ENCODE measurements around the gene GHRH. TPM values are rescaled to one million over a fixed set of nuclear protein-coding genes. Genes with fewer than 3 reads are reported as not detected.

Gene GHRH
- total RNA-seq, 1 donor from 2014 or later: not detected

- Histone ChIP-seq H3K36me3 (ENCODE audit: control insufficient read depth, insufficient read depth, low read length) (peaks cover 3% of the 10 kb centered on the region), H3K27me3 (ENCODE audit: control insufficient read depth, insufficient read depth, low read length) (no peaks in the 10 kb centered on the region), H3K4me3 (ENCODE audit: low read depth, low read length) (no peak overlapping the region)
- TF ChIP-seq, protein P1, sequence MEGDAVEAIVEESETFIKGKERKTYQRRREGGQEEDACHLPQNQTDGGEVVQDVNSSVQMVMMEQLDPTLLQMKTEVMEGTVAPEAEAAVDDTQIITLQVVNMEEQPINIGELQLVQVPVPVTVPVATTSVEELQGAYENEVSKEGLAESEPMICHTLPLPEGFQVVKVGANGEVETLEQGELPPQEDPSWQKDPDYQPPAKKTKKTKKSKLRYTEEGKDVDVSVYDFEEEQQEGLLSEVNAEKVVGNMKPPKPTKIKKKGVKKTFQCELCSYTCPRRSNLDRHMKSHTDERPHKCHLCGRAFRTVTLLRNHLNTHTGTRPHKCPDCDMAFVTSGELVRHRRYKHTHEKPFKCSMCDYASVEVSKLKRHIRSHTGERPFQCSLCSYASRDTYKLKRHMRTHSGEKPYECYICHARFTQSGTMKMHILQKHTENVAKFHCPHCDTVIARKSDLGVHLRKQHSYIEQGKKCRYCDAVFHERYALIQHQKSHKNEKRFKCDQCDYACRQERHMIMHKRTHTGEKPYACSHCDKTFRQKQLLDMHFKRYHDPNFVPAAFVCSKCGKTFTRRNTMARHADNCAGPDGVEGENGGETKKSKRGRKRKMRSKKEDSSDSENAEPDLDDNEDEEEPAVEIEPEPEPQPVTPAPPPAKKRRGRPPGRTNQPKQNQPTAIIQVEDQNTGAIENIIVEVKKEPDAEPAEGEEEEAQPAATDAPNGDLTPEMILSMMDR (IDR thresholded peaks at IDR 0.05; ENCODE audit: insufficient read depth, low read length, poor library complexity, severe bottlenecking): no peak
- no peak for DNase-seq (ENCODE audit: low read depth)
These were observed 27.9 kb downstream of the GHRH start for GRCh38 chr20:37233548-37234253.

GRCh38 chr20:37231947-37232630 lies 29.5 kb downstream of the GHRH start:
- peaks cover 4% of the 10 kb centered on the region for H3K36me3 ChIP-seq (ENCODE audit: control insufficient read depth, insufficient read depth, low read length)
- TF ChIP-seq, protein P1 (IDR thresholded peaks at IDR 0.05; ENCODE audit: insufficient read depth, low read length, poor library complexity, severe bottlenecking): no peak
- no peaks in the 10 kb centered on the region for H3K27me3 ChIP-seq (ENCODE audit: control insufficient read depth, insufficient read depth, low read length)
- no peak for DNase-seq (ENCODE audit: low read depth)
- no peak overlapping the region for H3K4me3 ChIP-seq (ENCODE audit: low read depth, low read length)

- Histone ChIP-seq H3K27me3 (ENCODE audit: control insufficient read depth, insufficient read depth, low read length) (no peaks in the 10 kb centered on the region), H3K36me3 (ENCODE audit: control insufficient read depth, insufficient read depth, low read length) (peaks cover 4% of the 10 kb centered on the region), H3K4me3 (ENCODE audit: low read depth, low read length) (no peak overlapping the region)
- no peak for DNase-seq (ENCODE audit: low read depth)
- TF ChIP-seq, protein P1 (IDR thresholded peaks at IDR 0.05; ENCODE audit: insufficient read depth, low read length, poor library complexity, severe bottlenecking): no peak
These were observed 31.4 kb downstream of the GHRH start for GRCh38 chr20:37230200-37230599.

- TF ChIP-seq, protein P1 (IDR thresholded peaks at IDR 0.05; ENCODE audit: insufficient read depth, low read length, poor library complexity, severe bottlenecking): no peak
- Histone ChIP-seq H3K4me3 (ENCODE audit: low read depth, low read length) (no peak overlapping the region), H3K36me3 (ENCODE audit: control insufficient read depth, insufficient read depth, low read length) (peaks cover 4% of the 10 kb centered on the region), H3K27me3 (ENCODE audit: control insufficient read depth, insufficient read depth, low read length) (no peaks in the 10 kb centered on the region)
- DNase-seq (ENCODE audit: low read depth): no peak
These were observed 32.3 kb downstream of the GHRH start for GRCh38 chr20:37229357-37229756.

- TF ChIP-seq, protein P1 (IDR thresholded peaks at IDR 0.05; ENCODE audit: insufficient read depth, low read length, poor library complexity, severe bottlenecking): no peak
- no peak for DNase-seq (ENCODE audit: low read depth)
- Histone ChIP-seq H3K27me3 (ENCODE audit: control insufficient read depth, insufficient read depth, low read length) (no peaks in the 10 kb centered on the region), H3K36me3 (ENCODE audit: control insufficient read depth, insufficient read depth, low read length) (peaks cover 4% of the 10 kb centered on the region), H3K4me3 (ENCODE audit: low read depth, low read length) (no peak overlapping the region)
These were observed 33.0 kb downstream of the GHRH start for GRCh38 chr20:37228656-37229055.

Measured in kidney epithelial cell (primary cell).